Measurements from ENCODE around the gene HBEGF.

Gene HBEGF

DNA sequence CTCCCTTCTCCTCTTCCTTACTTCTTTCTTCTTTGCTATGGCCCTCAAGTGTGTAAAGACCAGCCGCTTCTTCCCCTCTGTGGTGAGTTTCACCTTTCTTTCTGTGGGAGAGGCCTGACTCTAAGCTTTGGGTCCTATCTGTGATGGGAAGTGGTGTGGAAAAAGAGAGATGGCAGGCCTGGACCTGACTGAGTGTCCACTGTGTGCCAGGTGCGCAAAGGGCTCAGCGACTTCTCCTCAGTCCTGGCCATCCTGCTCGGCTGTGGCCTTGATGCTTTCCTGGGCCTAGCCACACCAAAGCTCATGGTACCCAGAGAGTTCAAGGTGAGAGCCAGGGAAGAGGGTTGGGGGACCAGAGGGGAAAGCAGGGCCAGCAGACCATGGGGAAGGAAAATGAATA, 19.5 kb upstream of the HBEGF start:
- no peak for FAIRE-seq
- TF ChIP-seq, protein P1, sequence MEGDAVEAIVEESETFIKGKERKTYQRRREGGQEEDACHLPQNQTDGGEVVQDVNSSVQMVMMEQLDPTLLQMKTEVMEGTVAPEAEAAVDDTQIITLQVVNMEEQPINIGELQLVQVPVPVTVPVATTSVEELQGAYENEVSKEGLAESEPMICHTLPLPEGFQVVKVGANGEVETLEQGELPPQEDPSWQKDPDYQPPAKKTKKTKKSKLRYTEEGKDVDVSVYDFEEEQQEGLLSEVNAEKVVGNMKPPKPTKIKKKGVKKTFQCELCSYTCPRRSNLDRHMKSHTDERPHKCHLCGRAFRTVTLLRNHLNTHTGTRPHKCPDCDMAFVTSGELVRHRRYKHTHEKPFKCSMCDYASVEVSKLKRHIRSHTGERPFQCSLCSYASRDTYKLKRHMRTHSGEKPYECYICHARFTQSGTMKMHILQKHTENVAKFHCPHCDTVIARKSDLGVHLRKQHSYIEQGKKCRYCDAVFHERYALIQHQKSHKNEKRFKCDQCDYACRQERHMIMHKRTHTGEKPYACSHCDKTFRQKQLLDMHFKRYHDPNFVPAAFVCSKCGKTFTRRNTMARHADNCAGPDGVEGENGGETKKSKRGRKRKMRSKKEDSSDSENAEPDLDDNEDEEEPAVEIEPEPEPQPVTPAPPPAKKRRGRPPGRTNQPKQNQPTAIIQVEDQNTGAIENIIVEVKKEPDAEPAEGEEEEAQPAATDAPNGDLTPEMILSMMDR (IDR thresholded peaks at IDR 0.05; ENCODE audit: insufficient read depth, missing control alignments): no peak
- DNase-seq (ENCODE audit: insufficient read length, low spot score): no peak

DNA sequence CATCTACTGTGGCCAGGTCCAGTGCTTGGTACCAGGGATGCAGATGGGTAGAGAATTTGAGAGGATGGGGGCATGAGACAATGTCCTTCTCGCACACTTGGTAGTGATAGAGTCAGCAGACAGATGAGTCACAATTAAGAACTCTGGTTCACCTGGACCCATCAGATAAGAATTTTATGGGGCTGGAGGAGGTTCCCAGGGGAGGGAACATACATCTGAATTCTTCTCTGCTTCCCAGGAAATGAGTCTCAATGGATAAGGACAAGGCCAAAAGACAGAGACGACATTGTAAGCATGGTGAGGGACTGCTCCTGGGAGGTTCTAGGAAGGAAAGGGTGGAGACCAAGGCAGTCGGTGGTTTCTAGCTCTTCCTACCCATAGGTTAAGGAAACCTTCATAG, 18.9 kb upstream of the HBEGF start:
- no peak for FAIRE-seq
- no peak for DNase-seq (ENCODE audit: insufficient read length, low spot score)
- TF ChIP-seq, protein P1 (IDR thresholded peaks at IDR 0.05; ENCODE audit: insufficient read depth, missing control alignments): no peak

DNA sequence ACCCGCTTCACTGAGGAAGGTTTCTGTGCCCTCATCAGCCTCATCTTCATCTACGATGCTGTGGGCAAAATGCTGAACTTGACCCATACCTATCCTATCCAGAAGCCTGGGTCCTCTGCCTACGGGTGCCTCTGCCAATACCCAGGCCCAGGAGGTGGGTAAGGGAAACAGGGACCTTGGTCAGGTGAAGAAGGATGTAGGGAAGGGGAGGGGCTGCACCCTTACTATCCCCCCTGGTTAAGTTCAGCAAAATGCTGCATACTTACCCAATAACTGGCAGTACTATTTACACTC, 18.0 kb upstream of the HBEGF start:
- FAIRE-seq (no peak), DNase-seq (ENCODE audit: insufficient read length, low spot score) (no peak)
- TF ChIP-seq, protein P1 (IDR thresholded peaks at IDR 0.05; ENCODE audit: insufficient read depth, missing control alignments): no peak

DNA sequence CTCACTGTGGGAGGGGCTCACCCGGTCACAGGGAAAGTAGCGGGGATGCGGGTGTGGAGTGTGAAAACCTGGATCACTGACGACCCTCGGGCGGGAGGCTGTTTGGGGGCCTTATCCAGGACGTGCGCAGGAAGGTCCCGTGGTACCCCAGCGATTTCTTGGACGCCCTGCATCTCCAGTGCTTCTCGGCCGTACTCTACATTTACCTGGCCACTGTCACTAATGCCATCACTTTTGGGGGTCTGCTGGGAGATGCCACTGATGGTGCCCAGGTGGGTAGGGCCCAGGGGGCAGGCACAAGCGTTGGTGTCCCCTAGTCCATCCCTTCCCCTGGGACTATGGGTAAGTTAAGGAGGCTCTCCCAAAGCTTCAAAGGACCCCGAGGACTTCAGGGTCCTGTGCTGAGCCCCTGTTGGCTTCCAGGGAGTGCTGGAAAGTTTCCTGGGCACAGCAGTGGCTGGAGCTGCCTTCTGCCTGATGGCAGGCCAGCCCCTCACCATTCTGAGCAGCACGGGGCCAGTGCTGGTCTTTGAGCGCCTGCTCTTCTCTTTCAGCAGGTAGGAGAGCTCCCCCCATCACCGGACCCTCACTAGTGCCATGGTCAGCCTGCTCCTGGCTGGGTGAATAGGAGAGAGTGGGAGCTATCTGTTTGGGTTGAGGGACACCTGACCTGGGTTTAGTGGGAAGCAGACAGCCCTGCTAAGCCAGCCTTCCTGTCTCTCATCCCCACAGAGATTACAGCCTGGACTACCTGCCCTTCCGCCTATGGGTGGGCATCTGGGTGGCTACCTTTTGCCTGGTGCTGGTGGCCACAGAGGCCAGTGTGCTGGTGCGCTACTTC, 17.4 kb upstream of the HBEGF start:
- DNase-seq (ENCODE audit: insufficient read length, low spot score) (no peak), FAIRE-seq (no peak)
- TF ChIP-seq, protein P1 (IDR thresholded peaks at IDR 0.05; ENCODE audit: insufficient read depth, missing control alignments): no peak

DNA sequence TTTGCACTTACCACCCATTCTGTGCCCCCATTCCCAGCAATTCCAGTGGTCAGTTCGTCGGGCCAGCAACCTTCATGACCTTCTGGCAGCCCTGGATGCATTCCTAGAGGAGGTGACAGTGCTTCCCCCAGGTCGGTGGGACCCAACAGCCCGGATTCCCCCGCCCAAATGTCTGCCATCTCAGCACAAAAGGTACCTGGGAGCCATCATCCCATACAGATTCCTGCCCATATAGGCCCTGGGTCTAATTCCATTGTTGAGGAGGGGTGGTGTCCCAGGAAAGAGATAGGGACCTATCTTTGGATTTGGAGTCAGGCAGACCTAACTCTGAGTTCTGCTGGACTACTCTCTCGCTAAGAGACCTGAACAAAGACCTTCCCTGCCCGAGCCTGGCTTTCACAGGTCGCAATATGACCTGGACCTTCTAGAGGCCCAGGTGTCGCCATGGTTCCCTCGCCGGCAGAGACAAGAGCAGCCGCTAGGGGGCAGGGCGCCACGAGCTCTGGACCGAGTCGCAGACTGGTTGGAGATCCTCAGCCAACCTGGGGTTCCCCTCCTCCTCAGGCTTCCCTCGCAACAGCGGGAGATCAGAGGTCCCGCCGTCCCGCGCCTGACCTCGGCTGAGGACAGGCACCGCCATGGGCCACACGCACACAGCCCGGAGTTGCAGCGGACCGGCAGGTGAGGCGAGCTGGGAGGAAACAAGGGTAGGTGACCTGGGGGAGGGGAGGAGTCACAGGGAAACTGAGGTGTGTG, 16.6 kb upstream of the HBEGF start:
- DNase-seq (ENCODE audit: insufficient read length, low spot score): no peak
- TF ChIP-seq, protein P1 (IDR thresholded peaks at IDR 0.05; ENCODE audit: insufficient read depth, missing control alignments): peak; percentile 83
- FAIRE-seq: no peak

DNA sequence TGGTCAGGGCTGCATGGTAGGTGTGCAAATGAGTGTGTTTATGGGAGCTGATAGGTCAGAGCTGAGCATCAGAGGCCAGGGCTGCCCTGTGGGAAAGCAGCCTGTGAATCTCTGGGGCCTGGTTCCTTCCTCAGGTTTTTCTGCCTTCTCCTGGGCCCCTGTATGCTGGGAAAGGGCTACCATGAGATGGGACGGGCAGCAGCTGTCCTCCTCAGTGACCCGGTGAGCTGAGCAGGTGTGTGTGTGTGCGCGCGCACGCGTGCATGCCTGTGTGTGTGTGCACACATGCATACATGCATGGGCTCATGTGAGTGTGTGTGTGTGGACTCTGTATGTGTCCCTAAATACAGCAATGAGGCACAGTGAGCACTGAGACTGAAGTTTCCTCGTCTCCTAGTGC, 15.9 kb upstream of the HBEGF start:
- no peak for DNase-seq (ENCODE audit: insufficient read length, low spot score)

More for the DNA sequence above, 15.9 kb upstream of the HBEGF start:
- no peak for FAIRE-seq
- TF ChIP-seq, protein P1 (IDR thresholded peaks at IDR 0.05; ENCODE audit: insufficient read depth, missing control alignments): no peak

Data from D721Med (cell line).